HG02938 (cell line): ENCODE results near the gene LYSET.
"Not testable (repeated sequence)": the region's sequence is repeated elsewhere in the genome, so short reads cannot be mapped to it uniquely, and the experiment has no call there.

Experiments
- ATAC-seq: cut with Tn5 transposase; IDR thresholded peaks from one replicate; pipeline ENCODE4 v1.9.1; 2021; ENCODE audit warnings: mild to moderate bottlenecking, moderate library complexity; ENCODE audit not compliant: unreplicated experiment

Gene LYSET, protein sequence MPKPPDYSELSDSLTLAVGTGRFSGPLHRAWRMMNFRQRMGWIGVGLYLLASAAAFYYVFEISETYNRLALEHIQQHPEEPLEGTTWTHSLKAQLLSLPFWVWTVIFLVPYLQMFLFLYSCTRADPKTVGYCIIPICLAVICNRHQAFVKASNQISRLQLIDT

DNA sequence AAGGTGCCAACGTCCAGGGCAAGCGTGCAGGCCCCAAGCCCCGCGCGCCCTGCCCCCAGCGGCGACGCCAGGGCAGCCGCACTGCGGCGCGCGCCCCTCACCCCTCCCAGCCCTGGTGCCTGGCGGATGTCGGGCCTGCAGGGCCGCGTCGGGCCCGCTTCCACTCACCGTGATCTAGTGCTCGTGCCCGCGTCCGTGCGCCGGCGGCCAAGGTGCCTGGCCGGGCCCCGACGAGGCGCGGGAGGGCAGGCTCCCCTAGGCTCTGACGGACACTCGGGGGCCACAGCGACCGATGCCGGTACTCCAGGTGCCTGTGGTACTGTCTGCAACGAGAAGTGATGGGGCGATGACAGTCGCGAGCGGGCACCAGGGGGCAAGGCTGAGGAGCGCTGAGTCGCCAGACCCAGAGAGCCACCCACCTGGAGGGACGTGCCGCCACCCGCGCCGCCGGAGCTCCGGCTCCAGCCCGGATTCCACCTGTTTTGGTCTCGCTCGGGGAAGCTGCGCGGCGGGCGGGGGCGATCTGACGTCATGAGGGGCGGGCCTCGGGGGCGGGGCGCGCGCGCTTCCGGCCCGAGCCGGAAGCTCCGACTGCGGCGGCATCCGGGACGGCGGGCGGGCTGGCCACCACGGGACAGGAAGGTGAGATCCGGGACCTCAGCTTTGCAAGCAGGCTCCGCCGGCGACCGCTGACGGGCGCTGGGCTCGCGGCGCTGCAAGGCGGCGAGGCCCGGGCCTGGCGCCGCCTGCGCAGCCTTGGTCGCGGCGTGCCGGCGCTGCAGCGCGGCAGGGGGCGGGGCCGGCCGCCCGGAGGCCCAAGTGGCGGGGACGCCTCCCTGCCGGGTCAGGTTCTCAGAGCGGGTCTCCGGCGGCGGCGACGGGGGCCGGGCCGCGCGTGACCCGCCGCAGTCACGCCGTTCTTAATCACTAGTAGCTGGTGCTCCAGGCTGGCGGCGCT lies at the start of gene LYSET, which contains the start of gene MOAP1:
LYSET (plus strand) TSS at position 927 of the 958 bp plus-strand sequence. CDS start 89 bp downstream, outside the sequence.
MOAP1 (minus strand) TSS at position 507 of the 958 bp plus-strand sequence. CDS start 655 bp downstream, outside the sequence.
- ATAC-seq: peak; percentile 72

DNA sequence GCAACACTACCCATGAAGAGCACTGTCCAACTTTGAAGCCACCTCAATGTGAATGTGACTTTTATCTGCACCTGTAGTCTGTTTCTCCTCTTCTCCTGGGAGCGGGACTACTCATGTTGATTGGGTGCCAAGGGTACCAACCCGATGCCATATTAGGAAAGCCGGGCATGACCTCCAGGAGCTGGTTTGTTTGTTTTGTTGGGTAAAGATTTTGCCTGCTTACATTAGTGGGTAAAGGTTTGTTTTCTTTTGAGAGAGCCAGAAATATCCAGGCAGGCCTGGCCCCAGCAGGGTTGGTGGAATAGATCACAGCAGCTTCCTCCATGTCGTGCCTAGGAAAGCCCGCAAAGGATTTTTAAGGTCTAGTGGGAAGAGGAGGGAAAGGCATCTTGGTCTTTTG lies 49.7 kb upstream of the LYSET start:
- ATAC-seq: no peak

DNA sequence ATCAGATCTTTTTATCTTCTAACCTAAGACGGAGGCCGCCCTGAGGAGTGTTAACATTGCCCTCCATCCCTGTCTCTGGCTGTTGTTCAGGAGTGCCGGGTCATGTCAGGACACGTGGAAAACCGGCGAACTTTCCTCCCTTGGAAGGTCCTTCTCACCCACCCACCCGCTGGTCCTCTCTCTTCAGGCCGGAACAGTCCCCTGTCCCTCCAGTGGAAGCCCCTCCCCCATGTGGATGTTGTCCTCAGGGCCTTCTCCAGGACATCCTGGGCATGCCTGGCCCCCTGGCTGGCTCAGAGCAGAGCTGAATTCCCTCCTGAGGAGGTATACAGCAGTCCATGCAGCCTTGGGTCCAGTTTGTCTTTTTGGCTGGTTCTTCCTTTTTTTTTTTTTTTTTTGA lies 49.1 kb upstream of the LYSET start:
- ATAC-seq: no peak

DNA sequence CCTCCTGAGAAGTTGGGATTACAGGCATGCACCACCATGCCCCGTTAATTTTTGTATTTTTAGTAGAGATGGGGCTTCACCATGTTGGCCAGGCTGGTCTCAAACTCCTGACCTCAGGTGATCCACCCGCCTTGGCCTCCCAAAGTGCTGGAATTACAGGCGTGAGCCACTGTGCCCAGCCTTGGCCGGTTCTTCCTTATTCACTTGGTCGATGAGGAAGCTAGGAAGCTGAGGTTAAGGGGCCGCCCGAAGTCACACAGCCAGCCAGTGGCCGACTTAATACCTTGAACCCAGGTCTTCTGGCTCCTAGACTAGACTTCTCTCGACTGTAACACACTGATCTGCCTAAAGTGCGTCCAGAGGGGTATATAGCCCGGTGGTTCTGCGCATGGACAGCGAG lies 48.6 kb upstream of the LYSET start:
- ATAC-seq: not testable (repeated sequence)

DNA sequence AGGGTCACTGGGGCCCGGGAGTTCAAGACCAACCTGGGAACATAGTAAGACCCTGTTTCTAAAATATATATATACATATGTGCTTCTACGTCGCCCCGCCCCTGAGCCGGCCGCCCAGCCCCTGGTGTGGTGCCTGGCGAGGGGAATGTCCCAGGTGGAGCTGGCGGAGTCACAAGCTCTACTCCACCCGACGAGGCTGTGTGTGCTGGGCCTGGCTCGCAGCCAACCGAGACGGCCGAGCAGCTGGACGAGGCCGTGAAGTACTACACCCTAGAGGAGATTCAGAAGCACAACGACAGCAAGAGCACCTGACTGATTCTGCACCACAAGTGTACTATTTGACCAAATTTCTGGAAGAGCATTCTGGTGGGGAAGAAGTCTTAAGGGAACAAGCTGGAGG lies 47.3 kb upstream of the LYSET start:
- ATAC-seq: no peak

DNA sequence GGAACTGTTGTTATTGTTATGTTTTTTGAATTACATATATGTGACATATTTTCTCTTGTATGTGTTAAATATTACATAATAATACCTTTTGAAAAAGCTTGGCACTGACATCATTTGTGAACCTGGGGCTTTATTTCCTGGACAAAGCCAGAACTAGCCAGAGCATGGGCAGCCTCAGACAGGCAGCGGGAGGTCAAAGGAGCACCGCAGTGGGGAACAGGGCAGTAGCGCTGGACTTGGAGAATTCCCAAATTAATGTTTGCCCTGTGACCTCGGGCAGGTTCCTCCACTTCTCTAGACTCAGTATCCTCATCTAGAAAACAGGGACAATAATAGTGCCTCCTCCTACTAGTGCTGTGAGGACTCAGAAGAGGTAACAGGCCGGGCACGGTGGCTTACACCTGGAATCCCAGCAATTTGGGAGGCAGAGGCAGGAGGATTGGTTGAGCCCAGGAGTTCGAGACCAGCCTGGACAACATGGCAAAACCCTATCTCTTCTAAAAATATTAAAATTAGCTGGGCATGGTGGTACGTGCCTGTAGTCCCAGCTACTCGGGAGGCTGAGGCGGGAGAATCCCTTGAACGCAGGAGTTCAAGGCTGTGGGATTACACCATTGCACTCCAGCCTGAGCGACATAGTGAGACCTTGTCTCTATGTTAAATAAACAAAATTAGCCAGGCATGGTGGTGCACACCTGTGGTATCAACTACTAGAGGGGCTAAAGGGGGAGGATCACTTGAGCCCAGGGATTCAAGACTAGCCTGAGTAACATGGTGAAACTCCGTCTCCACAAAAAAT lies 42.1 kb upstream of the LYSET start:
- no peak for ATAC-seq

DNA sequence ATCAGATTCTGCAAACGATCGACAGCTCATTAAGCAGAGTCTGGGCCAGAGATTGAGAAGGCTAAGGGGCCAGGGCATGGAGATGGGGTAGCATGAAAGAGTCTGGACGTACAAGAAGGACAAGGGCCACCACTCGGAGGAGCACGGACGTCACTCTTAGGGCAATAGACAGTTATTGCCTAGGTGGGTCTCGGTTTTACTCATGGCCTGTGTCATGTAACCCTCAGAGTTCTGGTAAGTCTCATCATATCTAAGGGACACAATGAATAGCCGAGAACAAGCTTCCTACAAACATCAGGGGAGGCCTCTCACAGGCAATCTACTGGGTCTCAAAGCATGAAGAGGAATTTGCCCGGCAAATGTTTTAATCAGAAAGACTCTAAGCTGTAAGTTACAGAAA lies 39.0 kb upstream of the LYSET start:
- no peak for ATAC-seq

DNA sequence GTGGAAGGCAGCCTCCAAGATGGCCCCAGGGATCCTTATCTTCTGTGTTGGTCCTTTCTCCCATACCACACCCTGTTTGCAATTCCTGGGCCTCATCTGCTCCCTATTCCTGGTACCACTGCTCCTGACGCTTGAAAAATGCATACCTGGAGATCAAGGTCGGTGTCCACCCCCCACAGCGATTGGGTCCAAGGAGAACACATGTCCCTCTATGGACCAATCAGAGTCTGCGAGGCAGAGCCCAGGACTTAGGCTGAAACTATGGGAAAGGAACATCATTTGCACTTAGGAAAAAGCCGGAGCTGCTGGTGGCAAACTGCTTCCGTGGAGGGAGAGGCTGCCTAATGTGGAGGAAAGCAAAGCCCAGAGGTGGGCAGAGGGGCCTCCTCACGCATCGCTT lies 36.1 kb upstream of the LYSET start:
- ATAC-seq: no peak

DNA sequence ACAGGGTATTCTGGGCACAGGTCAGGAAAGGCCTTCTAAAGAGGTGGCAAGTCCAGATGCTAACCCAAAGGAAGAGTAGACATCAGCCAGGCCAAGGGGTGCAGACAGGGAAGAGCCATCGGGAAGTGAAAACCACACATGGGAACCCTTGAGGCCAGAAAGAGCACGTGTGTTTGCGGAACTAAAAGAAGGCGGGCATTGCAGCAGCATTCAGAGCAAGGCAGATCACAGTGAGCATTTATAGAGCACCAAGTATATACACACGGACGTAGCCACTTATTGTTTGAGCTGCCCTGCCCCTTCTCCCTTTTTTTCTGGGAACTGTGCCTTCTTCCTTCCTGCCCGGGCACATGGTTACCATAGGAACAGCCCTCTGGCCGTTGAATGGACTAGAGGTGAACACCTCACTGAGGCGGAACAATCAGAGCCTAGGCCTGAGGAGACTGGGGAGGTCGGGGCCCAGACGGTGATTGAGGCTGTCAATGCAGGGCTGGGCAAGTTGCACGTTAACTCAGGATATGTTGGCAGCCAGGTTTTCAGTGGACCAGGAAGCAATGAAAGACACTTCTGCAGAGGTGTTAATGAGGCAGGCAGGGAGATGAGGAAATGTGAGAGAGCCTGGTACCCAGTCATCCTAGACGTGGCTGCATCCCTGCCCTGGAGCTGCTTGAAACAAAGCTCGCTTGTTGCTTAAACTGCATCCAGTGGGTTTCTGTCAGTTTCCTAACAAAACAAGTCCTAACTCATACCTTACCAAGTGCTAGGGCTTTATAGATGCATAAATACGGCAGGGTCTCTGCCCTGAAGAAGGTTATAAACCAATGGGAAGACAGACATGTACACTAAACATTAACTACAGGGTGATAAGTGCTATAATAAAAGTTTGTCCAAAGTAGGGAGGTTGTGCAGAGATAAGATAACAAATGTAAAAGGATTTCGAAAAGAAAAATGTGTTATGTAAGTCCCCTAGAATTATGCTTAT lies 34.6 kb upstream of the LYSET start:
- no peak for ATAC-seq

DNA sequence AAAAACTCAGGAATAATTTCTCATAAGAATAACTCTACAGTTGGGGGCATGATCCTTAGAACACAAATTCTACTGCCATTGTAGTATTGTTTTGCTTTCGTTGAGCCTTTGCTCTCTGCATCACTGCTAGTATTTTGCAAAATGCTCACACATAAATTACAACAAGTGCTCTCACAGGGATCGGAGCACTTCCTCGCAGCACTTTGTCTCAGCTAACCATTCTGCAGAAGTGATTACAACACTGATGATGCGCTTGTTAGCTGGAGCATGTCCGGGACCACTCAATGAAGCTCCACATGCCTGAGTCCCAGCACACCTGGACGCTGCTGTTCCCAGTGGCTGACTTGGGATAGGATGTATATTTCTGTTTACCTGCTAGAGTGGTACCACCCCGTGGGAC lies 32.0 kb upstream of the LYSET start:
- no peak for ATAC-seq

DNA sequence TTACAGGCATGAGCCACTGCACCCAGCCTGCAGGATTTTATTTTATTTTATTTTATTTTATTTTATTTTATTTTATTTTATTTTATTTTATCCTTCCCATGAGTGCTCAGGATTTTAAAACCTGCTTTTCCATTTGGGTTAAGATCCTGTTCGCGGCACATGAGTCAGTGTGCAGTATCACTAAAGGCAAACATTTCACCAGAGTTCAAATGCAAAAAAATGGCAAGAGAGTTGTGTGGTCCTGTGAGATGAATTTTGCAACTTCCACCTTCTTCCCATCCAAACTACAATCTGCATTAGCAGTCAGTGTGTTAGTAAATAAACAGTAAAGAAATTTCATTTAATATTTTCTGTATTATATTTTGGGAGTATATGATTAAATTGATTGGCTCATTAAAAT lies 29.4 kb upstream of the LYSET start:
- no peak for ATAC-seq

DNA sequence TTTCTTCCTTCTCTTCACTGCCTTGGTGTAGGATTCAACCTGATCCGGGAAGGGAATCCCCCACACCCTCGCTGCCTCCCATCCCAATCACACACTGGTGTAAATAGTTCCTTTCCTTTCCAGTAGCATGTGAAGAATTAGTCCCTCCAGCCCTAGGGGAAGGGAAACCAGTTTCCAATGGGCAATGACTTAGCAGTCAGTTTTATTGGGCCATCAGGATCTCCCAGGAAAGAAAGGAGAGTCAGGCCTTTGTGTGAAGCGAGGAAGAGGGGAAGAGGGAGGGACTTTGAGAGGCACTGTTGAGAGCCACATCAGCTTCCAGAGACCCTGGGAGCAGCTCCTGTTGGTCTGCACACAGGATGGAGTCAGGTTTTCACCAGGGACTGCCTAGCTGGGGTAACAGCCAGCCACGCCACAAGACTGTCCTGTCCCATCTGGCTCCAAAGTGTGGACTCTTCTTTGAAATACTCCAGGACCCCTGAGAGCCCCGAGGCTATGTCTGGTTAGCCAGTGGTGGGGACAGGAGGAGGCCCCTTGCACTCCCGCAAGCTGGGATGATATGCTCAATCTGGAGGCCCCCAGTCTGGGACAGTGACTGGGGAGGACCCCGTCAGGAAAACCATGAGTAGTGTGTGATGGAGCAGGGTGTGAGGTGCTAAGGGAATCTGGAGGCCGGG lies 28.3 kb upstream of the LYSET start:
- ATAC-seq: no peak

DNA sequence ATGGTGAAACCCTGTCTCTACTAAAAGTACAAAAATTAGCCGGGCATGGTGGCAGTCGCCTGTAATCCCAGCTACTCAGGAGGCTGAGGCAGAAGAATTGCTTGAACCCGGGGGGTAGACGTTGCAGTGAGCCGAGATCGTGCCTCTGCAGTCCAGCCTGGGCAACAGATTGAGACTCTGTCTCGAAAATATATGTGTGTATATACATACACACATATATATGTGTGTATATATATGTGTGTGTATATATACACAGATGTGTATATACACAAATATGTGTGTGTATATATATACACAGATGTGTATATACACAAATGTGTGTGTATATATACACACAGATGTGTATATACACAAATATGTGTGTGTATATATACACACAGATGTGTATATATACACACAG lies 26.8 kb upstream of the LYSET start:
- ATAC-seq: not testable (repeated sequence)

DNA sequence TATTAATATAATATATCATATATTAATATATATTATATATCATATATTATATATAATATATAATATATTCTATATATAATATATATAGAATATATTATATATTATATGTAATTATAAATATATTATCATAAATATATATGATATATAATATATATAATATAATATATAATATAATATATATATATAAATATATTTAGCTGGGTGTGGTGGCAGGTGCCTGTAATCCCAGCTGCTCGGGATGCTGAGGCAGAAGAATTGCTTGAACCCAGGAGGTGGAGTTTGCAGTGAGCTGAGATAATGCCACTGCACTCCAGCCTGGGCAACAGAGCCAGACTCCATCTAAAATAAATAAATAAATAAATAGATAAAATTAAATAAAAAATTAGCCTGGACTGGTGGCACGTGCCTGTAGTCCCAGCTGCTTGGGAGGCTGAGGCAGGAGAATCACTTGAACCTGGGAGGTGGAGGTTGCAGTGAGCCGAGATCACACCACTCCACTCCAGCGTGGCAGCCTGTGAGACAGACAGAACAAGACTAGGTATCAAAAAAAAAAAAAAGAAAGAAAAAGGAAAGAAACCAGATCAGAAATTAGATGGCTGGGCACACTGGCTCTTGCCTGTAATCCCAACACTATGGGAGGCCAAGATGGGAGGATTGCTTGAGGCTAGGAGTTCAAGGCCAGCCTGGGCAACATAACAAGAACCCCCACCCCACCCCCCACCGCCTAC lies 25.3 kb upstream of the LYSET start:
- not testable (repeated sequence) for ATAC-seq

DNA sequence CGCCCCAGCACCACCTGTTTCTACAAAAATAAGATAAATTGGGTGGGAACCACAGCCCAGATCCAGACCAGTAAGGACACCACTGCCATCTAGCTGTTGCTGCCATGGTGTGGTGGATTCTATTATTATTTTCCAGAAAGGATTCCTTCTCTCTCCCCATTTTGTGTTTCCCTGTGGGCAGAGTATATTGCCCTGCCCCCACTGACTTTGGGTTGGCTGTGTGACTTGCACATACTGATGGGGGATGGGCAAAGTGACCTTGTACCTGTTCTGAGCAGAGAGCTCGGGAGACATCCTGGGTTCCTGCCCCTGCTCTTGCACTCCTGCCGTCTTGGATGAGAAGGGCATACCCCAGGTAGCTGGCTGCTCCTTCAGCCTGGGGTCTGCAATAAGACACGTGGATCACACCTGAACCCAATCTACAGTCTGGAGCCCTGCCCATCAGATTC lies 24.7 kb upstream of the LYSET start:
- ATAC-seq: no peak

DNA sequence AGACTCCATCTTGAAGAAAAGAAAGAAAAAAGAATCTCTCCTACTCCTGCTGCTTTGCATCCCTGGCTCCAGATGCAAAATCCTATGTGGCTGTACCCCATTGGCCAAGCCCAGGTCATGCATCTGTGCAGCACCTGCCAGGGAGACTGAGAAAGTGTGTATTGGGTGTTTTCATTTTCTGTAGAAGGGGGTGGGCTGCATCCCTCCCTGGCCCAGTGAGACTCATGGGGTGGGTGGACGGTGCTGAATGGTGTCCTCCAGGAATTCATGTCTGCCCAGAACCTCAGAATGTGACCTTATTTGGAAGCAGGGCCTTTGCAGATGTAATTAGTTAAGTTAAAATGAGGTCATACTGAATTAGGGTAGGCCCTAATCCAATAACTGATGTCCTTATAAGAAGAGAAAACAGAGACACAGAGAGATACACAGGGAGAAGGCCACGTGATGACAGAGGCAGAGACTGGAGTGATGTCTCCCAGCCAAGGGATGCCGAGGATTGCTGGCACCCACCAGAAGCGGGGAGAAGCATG lies 23.6 kb upstream of the LYSET start:
- no peak for ATAC-seq

DNA sequence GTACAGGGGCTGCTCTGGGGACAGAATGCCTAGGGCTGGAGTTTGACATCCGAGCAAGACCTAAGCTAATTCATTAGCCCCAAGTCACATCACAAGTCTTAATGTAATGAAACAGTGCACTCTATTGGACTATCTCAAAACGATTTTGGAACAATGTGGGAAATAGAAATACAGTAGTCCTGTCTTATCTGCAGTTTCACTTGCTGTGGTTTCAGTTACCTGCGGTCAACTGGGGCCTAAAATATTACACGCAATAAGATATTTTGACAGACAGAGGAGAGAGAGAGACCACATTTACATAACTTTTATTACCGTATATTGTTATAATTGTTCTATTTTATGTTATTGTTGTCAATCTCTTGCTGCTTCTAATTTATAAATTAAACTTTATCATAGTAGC lies 21.6 kb upstream of the LYSET start:
- ATAC-seq: no peak
